Esophagus squamous epithelium (tissue), 4 donors: ENCODE measurements around the gene NFYA.

Source experiments
- POLR2A ChIP-seq, 4 donors: fragments of 450-650 bp; IDR thresholded peaks; one replicate each; pipeline ENCODE4 v1.6.1; 2017; ENCODE audit warnings: antibody characterized with exemption in 4 of 4, mild to moderate bottlenecking in 4 of 4, moderate library complexity in 3 of 4
- TF ChIP-seq, protein P1 (sequence below), 6 experiments: fragments of 450-650 bp in 4 of 6; fragments of 200-600 bp in 2 of 6; sonication (generic) in 2 of 6; IDR thresholded peaks; one replicate each; pipeline ENCODE4 v1.5.1; 2016 to 2019; ENCODE audit warnings: antibody characterized with exemption in 6 of 6, mild to moderate bottlenecking in 4 of 6, moderate library complexity in 4 of 6

DNA sequence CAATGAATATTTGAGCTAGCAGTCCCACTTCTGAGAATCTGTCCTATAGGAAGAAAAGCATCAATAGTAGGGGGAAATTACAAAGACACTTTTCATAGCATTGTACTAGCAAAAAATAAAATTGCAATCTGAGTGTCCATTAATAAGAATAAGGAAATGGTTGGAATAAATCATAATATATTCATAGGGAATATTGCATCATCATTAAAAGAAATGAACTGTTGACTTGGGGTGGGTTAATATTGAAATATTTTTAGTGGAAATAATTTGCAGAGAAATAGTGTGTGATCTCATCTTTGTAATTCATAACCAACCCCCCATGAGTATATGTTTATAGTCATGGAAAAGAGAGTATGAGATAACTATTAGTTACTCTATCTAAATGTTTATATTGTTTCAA, 12.4 kb downstream of the NFYA start:
- no peak for TF ChIP-seq POLR2A (IDR thresholded peaks at IDR 0.05)
- TF ChIP-seq, protein P1, sequence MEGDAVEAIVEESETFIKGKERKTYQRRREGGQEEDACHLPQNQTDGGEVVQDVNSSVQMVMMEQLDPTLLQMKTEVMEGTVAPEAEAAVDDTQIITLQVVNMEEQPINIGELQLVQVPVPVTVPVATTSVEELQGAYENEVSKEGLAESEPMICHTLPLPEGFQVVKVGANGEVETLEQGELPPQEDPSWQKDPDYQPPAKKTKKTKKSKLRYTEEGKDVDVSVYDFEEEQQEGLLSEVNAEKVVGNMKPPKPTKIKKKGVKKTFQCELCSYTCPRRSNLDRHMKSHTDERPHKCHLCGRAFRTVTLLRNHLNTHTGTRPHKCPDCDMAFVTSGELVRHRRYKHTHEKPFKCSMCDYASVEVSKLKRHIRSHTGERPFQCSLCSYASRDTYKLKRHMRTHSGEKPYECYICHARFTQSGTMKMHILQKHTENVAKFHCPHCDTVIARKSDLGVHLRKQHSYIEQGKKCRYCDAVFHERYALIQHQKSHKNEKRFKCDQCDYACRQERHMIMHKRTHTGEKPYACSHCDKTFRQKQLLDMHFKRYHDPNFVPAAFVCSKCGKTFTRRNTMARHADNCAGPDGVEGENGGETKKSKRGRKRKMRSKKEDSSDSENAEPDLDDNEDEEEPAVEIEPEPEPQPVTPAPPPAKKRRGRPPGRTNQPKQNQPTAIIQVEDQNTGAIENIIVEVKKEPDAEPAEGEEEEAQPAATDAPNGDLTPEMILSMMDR (IDR thresholded peaks at IDR 0.05) = no peak
